ENCODE data around the gene VAV3.
A peak's percentile ranks its signal among the peaks of the same experiment; 100 is the strongest.

The VAV3 gene

DNA sequence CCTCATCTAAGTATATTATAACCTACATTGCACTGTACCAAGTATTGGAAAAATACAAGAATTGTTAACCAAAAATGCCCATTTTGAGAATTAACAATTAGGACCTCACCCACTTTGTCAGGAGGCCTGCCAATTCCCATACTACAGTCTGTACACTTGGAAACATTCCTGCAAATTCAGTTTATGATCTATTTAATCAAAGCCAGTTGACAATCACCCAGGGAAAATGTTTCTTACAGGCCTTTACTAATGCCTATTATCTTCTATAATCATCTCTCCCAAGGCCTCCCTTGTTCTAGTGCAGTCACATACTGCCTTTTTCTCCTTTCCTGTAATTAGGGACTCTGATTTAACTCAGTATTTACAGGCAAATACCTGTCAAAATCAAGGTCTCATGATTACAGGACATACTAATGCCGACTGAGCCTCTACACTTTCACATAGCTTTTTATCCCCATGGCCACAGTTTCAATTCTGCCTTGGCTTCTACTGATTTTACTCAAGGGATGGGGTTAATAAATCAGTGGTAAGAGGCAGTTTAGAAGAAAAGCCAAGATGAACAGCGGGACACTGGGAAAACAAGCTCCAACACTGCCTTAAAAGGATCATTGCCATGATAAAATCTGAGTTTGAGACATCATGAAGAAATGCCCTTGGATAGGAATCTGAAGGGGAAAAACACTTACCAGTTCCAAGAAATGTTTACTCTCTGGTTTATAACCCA is 338.7 kb downstream of the VAV3 start:
- no peak for DNase-seq

DNA sequence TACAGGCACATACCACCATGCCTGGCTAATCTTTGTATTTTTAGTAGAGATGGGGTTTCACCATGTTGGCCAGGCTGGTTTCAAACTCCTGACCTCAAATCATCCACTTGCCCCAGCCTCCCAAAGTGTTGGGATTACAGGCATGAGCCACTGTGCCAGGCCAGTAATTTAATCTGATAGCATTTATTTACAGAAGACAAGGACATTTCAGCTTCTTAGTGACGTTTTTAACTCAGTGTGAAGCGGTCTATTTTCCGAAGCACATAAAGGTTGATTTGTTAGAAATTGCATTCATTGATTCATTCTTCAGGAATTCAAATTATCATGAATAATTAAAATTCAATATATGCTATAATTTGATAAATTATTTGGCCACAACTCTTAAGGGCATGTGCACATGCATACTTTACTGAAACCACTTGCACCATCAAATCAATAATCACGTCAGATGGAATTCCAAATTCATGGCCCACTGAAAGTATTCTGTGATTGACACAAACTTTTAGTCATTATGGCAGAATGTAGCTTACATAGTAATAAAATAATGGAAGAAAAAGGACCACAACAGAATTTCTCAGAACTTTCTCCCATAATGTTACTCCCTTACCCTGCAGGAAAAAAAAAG is 339.5 kb downstream of the VAV3 start:
- no peak for DNase-seq

DNA sequence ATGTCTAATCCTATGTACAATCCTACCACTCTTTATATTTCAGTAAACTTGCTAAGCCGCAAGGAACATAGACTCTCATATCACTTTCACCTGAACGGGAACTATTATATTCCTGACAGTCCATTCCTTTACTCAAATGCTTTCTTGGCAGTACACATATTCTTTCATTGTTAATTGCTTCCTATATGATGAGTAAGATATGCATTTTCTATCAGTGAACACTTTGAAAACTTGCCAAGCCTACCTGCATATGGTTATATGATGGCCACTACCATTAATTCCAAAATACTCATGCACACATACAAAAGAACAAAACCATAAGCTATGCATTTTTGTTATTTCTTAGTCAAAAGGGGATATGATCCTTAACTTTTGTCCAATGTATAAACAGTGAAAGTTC is 341.5 kb downstream of the VAV3 start:
- no peak for DNase-seq

DNA sequence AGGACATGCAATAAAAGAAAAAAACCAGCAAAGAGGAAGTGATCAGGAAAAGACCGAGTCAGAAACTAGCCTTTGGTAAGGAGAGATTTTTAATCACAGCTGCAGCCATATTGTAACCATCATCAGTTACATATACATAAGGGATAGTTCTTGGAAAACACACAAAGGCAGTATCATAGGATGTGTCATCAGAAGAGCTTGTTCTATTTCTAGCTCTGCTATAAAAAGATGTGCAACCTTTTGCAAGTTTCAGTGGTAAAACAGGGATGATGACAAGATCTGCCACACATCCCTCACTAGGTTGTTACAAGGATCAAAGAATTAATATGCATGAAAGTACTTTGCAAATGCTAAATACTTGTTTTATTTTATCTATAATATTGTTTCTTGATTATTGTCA is 342.0 kb downstream of the VAV3 start:
- DNase-seq, result no peak

DNA sequence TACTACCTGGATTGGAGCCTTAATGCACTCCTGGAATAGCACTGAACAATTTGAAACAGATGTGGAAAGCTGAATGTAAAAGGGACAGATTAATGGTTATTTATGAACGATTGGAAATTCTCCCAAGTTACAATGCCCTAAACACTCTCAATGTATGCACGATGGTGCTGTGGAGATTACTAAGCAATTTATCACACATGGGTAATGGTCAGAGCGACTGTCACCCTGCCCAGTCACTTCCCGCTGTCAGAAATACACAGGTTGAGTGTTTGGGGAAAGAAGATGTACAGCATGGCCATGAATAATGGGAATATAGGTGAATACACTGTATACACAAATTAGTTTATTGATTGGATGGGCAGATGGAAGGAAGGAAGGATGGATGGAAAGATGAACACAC is 342.4 kb downstream of the VAV3 start:
- no peak for DNase-seq

DNA sequence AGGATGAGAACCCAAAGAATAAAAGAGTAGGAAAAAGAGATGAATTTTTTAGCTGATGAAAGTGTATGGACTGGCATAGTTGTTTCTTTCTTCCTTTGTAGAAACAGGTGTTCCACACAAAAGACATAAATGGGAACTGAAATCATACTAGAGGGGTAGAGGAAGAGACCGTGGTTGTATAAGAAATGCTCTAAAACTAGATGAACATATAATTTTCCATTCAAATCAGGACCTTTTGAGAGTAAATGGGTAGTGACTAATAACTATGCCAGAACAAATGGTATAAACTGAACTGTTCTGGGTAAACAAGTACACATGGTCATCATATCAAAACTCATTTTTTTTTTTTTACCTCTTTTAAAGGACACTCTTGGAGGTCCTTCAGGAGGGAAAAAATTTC is 344.2 kb downstream of the VAV3 start:
- DNase-seq, result no peak

DNA sequence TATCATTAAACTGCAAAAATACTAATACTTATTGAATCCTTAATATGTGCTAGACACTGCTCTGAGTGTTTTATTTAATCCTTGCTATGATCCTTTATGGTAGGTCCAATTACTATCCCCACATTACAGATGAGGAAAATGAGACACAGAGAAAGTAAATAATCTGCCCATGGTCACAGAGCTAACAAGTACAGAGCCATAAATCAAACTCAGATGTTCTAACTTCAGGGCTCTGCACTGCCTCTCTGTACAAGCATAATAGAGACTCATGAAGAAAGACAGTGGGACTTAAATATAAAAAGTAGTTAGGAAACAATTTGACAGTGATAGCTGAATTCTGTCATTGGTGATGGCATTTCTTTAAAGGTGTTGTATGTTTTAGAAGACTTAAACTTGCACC is 346.4 kb downstream of the VAV3 start:
- no peak for DNase-seq

DNA sequence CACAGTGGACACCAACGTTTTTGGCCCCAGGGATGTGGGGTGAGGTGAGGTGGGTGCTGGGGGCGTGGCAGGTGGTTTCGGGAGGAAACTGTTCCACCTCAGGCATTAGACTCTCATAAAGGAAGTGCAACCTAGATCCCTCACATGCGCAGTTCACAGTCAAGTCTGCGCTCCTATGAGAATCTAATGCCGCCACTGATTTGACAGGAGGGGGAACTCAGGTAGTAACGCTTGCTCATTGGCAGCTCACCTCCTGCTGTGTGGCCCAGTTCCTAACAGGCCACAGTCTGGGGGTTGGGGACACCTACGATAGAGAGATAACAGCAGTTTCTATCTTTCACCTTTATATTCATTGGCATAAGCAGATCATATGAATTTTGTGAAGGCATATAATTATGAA is 347.1 kb downstream of the VAV3 start:
- no peak for DNase-seq

DNA sequence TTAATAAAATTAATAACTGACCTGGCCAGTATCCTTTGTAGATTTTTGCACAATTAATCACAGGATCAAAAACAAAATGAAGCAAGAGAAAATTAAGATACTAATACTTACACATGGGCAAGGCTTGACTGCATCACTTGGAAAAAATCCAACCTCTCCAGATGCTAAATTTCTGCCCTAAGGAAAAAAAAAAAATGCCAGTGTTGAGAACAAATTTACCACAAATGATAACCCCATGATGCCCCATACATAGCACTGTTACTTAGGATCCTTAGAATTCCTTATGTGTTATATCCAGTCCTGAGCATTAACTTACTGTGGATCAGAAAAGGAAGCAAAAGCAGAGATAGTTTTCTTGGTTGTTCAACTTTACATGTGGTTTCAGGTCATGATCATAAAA is 347.5 kb downstream of the VAV3 start:
- DNase-seq, result no peak

DNA sequence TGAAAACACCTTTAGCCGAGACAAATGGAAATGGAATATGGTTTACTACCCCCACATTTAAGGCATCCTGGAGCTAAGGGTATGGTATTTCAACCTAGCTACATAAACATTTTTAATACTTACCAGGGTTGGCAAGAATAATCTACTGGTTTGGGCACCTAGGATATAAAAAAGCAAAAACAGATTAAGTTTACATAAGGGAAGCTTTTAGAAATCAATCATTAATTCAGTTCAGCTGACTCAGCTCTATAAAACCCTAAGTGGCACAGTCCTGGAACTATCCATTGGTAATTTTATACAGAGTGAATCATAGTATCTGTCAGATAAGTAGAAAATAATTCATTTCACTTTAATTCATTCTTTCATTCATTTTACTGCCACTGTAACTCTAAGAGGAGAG is 355.2 kb downstream of the VAV3 start:
- DNase-seq, result no peak

DNA sequence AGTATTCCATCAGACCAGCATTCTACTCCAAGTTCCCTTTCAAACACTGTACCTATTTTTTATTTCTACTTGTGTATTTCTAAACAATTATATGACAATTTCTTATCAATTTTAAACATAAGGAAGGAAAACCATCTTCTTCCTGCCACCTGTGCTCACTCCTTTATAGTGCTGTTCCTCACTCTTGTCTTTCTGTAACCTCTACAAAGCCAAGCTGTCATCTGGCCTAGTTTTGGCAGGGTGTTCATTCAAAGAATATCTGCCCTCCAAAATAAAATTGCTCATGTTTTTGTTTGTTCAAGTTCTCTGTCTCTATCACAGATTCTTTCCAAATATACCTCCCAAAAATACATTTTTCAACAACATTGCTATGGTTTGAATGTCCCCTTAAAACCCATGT is 360.2 kb downstream of the VAV3 start:
- DNase-seq, result no peak

DNA sequence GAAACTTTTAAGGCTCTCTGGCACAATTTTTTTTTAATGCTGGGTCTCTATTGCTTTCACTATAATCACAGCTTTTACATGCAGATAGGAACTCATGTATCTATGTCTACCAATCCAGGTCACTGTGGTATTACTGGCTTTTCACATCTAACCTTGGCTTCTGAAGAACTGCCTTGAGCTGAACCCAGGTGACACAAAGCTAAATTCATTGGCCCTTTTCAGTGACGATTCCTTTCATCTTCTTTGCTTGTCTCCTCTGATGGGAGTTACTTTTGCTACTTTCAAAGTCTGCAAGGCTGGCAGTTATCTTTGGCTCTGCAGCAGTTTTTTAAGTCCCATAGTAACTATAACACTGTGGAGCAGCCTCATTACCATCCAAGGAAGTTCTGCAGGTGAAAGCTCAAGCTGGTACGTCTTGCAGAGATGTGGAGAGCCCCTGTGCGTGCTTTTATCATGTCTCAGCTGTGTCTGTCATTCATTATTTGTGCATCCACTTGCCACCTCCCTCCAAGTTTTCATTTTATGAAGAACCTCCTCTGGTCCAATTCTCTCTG is 364.3 kb downstream of the VAV3 start:
- DNase-seq, result no peak

DNA sequence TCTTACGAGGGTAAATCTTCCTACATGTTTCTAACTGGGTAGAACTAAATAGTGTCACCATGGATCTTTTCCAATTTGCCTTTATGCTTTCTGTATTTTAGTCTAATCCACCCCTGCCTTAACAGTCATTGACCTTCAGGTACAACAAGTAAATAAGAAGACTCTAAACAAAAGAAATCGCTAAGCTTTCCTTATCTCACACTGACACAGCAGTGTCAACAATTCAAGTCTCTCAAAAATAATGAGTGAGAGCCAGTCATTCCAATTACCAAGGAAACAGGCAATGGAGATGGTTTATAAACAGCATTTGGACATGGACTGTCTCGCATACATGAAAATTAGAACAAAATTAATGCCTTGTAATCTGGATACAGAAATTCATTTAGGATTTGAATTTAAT is 365.8 kb downstream of the VAV3 start:
- no peak for DNase-seq

DNA sequence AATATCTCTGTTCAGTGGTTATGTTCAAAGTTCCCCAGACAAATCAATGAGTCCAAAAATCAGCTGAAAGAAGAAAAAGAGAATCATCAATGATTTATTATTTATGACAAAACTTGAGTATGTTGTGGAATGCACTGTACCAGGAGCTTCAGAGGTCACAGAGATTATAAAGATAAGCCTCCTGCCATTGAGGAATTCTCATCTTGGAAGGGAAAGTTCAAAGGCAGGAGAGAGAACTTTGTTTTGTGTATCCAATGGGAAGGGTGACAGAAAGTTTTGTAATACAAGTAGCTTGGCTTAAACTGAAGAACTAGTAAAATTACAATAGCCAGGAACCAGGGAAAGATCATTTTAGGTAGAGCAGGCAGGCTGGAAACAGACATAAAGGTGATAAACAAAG is 367.7 kb downstream of the VAV3 start:
- no peak for DNase-seq

DNA sequence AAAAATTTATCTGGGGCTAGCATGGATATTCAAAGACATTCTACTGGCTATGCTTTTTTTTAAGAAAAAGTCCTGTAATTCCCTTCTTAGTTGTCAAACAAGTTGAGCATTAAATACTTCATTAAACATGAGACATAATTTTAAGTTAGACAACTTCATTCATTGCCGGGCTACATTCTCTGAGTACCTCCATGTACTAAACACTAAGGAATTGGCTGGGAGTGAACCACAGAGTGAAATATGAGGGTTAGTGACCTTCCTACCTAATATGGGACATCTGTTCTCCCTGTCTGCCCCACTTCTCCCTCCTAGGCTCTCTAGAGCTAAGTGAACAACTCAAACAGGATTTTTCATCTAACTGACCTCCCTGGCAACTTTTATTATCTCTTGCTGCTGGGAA is 370.4 kb downstream of the VAV3 start:
- no peak for DNase-seq

DNA sequence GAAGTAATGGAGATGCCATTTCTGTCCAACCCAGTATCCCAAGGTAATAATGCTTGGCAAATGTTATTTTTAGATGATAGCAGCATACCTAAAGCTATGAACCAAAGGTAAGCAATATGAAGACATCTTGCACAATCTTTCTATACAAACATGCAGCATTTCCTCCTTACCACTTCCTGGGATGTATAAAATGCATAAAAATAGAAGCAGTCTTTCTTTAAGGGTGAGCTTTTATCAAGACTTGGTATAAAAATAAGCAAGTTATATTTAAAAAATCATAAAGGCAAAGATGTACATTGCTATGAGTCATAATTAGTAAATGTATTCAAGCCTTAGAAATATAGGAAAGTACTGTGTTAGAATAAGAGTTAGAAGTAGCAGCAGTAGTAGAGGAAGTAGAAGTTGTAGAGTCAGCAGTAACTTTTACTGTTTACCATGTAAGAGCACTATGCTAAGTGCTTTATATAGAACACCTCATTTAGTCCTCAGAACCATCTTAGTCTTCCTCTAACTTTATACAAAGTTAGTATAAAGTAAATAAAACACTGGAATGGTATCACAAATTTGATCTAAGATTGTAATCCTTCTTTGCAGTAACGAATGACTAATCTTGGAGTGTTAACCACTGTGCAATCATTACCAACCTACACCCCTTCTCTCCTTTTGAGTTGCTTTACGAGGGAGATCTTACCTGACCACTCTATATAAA is 371.3 kb downstream of the VAV3 start:
- peak in 2 of 4 experiments; percentile 59 to 64 for DNase-seq

DNA sequence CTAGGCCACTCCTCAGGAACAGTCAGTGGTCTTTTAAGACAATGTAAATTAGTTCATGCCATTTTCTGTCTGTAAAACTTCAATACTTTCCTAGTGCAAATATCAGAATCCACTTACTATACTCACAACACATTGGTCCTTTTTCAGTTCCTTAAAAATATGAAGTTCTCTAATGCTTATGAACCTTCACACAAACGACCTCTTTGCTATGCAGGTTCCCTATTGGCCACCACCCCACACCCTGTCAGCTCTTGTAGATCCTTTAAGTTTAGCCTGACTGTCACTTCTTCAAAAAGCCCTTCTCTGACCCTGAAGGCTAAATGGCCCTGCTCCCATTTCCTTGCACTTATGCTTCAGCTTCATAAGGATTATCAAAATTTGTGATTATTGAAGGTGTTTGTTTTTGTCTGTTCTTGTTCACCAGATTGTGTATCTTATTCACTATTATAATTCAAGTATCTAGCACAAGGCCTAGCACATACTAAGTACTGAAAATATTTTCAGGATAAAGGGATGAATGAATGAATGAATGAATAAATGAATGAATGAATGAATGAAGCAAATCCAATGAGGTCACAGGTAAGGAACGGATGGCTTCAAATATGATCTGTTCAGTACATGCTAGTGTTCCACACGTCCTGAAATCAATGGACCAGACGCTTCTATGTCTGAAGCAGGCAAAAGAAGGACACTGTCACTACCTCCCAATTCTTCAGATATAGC is 373.9 kb downstream of the VAV3 start:
- DNase-seq, result peak; percentile 42 to 73 (median 62)

DNA sequence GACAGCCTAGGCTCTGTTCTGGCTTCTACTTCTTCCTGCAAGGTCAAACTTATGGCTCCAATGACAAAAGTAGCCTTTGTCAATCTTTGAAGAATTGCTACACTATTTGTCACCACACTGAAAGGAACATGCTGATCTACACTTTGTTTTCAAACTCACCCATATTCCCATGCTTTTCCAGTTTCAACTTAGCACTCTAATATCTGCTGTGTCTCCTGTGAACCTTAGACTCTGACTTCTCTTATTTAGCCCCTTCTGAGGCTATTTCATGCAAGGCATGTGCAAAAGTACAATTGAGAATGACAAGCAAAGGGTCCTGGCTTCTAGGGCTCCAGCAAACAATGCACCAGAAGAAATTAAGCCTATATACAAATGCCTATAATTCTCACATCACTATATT is 374.9 kb downstream of the VAV3 start:
- no peak for DNase-seq

DNA sequence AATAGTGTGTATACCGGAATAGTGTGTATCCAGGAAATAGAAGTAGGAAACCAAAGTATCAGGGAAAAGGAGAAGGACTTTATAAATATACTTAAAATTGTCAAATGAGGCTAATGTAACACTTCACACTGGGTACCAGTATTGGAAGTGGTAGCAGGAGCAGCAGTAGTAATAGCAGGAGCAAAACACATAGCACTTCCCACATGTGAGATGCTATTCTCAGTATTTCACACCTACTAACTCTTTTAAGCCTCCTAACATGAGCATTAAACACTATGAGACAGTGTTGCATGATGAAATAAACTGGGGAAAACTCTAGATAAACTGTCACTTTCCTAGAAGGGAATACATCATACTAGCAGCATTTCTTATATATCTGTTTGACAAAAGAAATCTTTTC is 376.7 kb downstream of the VAV3 start:
- no peak for DNase-seq

DNA sequence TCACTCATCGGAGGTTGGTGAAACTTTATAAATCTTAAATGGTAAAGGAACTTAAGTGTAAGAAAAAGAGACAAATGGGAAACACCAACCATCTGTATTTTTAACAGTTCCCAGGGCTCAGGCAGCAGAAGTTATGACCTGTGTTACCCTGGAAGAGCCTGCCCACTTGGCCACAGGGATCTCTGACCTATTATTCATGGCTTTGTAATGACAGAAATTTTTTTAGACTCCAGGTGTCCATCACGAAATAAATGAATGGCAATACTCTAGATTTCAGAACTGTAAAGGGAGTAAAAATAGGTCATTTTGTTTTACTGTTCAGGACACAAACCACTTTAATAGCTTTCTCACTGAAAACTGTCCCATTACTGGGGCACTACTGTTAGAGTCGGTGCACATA is 389.8 kb downstream of the VAV3 start:
- no peak for DNase-seq

DNA sequence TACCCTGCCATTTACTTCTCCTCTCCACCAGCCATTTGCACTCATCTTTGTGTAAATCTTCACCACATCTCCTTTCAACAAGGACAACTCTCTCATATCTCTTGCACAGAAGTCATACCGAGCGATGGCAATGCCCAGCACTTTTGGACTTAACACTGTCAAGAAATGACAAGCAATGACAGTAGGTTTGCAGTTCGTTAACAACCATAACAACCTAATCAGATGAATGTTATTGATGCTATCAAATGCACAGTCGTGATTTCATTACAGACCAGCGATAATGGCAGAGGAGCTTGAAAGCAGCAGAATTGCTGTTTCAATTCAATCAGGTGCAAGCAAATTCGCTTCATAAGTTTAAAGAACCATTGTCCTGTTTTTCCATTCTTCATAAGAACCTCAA is 390.9 kb downstream of the VAV3 start:
- DNase-seq, result no peak

DNA sequence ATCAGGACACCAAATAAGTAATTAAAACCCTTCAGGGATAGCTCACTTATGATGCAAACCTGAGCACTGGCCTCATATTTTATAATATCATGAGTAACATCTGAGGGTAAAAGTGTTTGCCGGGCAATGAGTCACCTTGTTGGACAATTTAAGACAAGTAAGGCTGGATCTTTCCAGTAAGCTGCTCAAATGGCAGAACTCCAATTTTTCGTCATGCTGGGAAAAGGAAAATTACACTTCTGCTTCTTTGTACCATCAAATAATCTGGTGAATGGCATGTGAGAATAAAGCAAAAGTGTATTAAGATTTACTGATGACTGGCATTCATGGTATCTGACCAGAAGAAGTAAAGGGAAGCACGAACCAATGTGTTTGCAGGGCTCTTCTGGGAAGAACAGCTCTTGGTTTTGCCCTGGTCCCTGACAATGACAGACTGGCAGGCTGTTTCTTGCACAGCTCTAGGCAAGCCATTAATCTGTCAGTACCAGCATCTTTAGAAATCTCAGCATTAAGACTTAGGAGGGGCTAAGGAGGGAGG is 392.2 kb downstream of the VAV3 start:
- no peak for DNase-seq

DNA sequence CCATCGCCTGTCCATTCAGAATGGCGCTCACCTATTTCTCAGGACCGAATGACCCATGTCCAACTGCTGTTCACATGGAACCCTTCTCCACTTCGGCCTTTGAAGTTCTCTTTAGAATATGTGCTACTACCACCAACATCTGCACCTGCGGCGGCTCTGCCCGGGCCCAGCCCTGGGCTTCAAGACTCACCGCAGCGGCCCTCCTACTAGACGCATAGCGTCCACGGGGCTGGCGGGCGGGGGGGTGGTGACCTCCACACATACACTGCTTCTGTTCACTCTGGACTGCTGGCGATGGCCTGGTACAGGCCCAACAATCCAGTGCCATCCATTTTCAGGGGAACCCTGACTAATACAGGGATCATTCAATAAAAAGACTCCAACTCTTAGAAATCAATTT is 394.2 kb downstream of the VAV3 start:
- DNase-seq, result no peak
